Measurements from ENCODE around the gene TBC1D5.

Gene TBC1D5

GRCh38 chr3:17232442-17232841, 510.0 kb downstream of the TBC1D5 start:
- TF ChIP-seq CTCF (IDR thresholded peaks at IDR 0.05; ENCODE audit: low read depth, low read length, missing control alignments) = no peak
- DNase-seq = no peak
- in situ Hi-C loops (cut with HindIII; ENCODE audit: low pct_ligation_motif_present, low sequenced_read_pairs) = no loop called here

GRCh38 chr3:17231537-17232261, 510.7 kb downstream of the TBC1D5 start:
- in situ Hi-C loops (cut with HindIII; ENCODE audit: low pct_ligation_motif_present, low sequenced_read_pairs) = no loop called here
- Histone ChIP-seq H3K4me3 (ENCODE audit: low read depth, low read length) (no peak overlapping the region), H3K27ac (no peak overlapping the region), H3K27me3 (replicated peaks) (no peaks in the 10 kb centered on the region), H3K36me3 (replicated peaks) (no peaks in the 10 kb centered on the region)
- no peak for TF ChIP-seq CTCF (IDR thresholded peaks at IDR 0.05; ENCODE audit: low read depth, low read length, missing control alignments)
- no peak for DNase-seq

More at GRCh38 chr3:17232442-17232841, 510.0 kb downstream of the TBC1D5 start:
- Histone ChIP-seq H3K4me3 (ENCODE audit: low read depth, low read length) (no peak overlapping the region), H3K27ac (no peak overlapping the region), H3K27me3 (replicated peaks) (no peaks in the 10 kb centered on the region), H3K36me3 (replicated peaks) (no peaks in the 10 kb centered on the region)

GRCh38 chr3:17227472-17227871, 515.0 kb downstream of the TBC1D5 start:
- Histone ChIP-seq H3K36me3 (replicated peaks) (no peaks in the 10 kb centered on the region), H3K27me3 (replicated peaks) (no peaks in the 10 kb centered on the region), H3K4me3 (ENCODE audit: low read depth, low read length) (no peak overlapping the region), H3K27ac (no peak overlapping the region)
- DNase-seq = no peak
- in situ Hi-C loops (cut with HindIII; ENCODE audit: low pct_ligation_motif_present, low sequenced_read_pairs) = no loop called here
- TF ChIP-seq CTCF (IDR thresholded peaks at IDR 0.05; ENCODE audit: low read depth, low read length, missing control alignments) = no peak

GRCh38 chr3:17221529-17221928, 520.9 kb downstream of the TBC1D5 start:
- no peak overlapping the region for H3K4me3 ChIP-seq (ENCODE audit: low read depth, low read length)
- H3K36me3 ChIP-seq (replicated peaks) = no peaks in the 10 kb centered on the region
- no peaks in the 10 kb centered on the region for H3K27me3 ChIP-seq (replicated peaks)
- DNase-seq = no peak
- H3K27ac ChIP-seq = no peak overlapping the region
- no peak for TF ChIP-seq CTCF (IDR thresholded peaks at IDR 0.05; ENCODE audit: low read depth, low read length, missing control alignments)
- in situ Hi-C loops (cut with HindIII; ENCODE audit: low pct_ligation_motif_present, low sequenced_read_pairs) = no loop called here

- in situ Hi-C loops (cut with HindIII; ENCODE audit: low pct_ligation_motif_present, low sequenced_read_pairs) = no loop called here
- Histone ChIP-seq H3K27ac (no peak overlapping the region), H3K4me3 (ENCODE audit: low read depth, low read length) (no peak overlapping the region), H3K27me3 (replicated peaks) (no peaks in the 10 kb centered on the region), H3K36me3 (replicated peaks) (no peaks in the 10 kb centered on the region)
- DNase-seq = no peak
- TF ChIP-seq CTCF (IDR thresholded peaks at IDR 0.05; ENCODE audit: low read depth, low read length, missing control alignments) = no peak
These were observed 522.8 kb downstream of the TBC1D5 start for GRCh38 chr3:17219593-17219992.

GRCh38 chr3:17218587-17218986, 523.8 kb downstream of the TBC1D5 start:
- TF ChIP-seq CTCF (IDR thresholded peaks at IDR 0.05; ENCODE audit: low read depth, low read length, missing control alignments) = no peak
- DNase-seq = no peak
- in situ Hi-C loops (cut with HindIII; ENCODE audit: low pct_ligation_motif_present, low sequenced_read_pairs) = no loop called here

More at GRCh38 chr3:17218587-17218986, 523.8 kb downstream of the TBC1D5 start:
- H3K36me3 ChIP-seq (replicated peaks) = no peaks in the 10 kb centered on the region
- no peaks in the 10 kb centered on the region for H3K27me3 ChIP-seq (replicated peaks)
- no peak overlapping the region for H3K4me3 ChIP-seq (ENCODE audit: low read depth, low read length)
- H3K27ac ChIP-seq = no peak overlapping the region
